ENCODE measurements around the gene CHURC1. TPM values are rescaled to one million over a fixed set of nuclear protein-coding genes. Genes with fewer than 3 reads are reported as not detected.

Gene CHURC1
- total and polyA plus RNA-seq, 2 donors from 2014 or later = 41.0 to 70.4 TPM

GRCh38 chr14:64870160-64870559, 44.1 kb upstream of the CHURC1 start:
- Histone ChIP-seq H3K27me3 (ENCODE audit: control insufficient read depth, insufficient read depth, low read length) (no peaks in the 10 kb centered on the region), H3K4me3 (ENCODE audit: low read length in 3 of 3) (no peak overlapping the region), H3K36me3 (ENCODE audit: control insufficient read depth in 2 of 3, insufficient read depth in 3 of 3, low read length in 3 of 3) (no peaks in the 10 kb centered on the region), H3K27ac (ENCODE audit: low read depth in 2 of 2, low read length in 2 of 2) (no peak overlapping the region), H3K9ac (ENCODE audit: low read length in 3 of 3) (no peak overlapping the region), H3K9me3 (ENCODE audit: control insufficient read depth in 2 of 3, insufficient read depth in 1 of 3, low read length in 3 of 3) (no peaks in the 10 kb centered on the region), H3K4me1 (ENCODE audit: control insufficient read depth in 2 of 3, insufficient read depth in 2 of 3, low read depth in 1 of 3, low read length in 3 of 3) (no peaks in the 10 kb centered on the region)
- no peak for DNase-seq
- TF ChIP-seq CTCF (IDR thresholded peaks at IDR 0.05; ENCODE audit: borderline replicate concordance, extremely low read depth, insufficient read depth) = no peak
- no peak for FAIRE-seq
- intact Hi-C loops (cut with DNase I) = no loop called here

- Histone ChIP-seq H3K4me3 (ENCODE audit: low read length in 3 of 3) (no peak overlapping the region), H3K27me3 (ENCODE audit: control insufficient read depth, insufficient read depth, low read length) (no peaks in the 10 kb centered on the region)
- no peak for FAIRE-seq
Observed at GRCh38 chr14:64871344-64871743, 42.9 kb upstream of the CHURC1 start.

GRCh38 chr14:64873506-64874219, 40.6 kb upstream of the CHURC1 start:
- DNase-seq (no peak), FAIRE-seq (no peak)
- intact Hi-C loops (cut with DNase I) = no loop called here
- Histone ChIP-seq H3K9ac (ENCODE audit: low read length in 3 of 3) (no peak overlapping the region), H3K4me3 (ENCODE audit: low read length in 3 of 3) (no peak overlapping the region), H3K27ac (ENCODE audit: low read depth in 2 of 2, low read length in 2 of 2) (no peak overlapping the region), H3K36me3 (ENCODE audit: control insufficient read depth in 2 of 3, insufficient read depth in 3 of 3, low read length in 3 of 3) (no peaks in the 10 kb centered on the region), H3K9me3 (ENCODE audit: control insufficient read depth in 2 of 3, insufficient read depth in 1 of 3, low read length in 3 of 3) (no peaks in the 10 kb centered on the region), H3K27me3 (ENCODE audit: control insufficient read depth, insufficient read depth, low read length) (peaks cover 2% of the 10 kb centered on the region), H3K4me1 (ENCODE audit: control insufficient read depth in 2 of 3, insufficient read depth in 2 of 3, low read depth in 1 of 3, low read length in 3 of 3) (no peaks in the 10 kb centered on the region)
- no peak for TF ChIP-seq CTCF (IDR thresholded peaks at IDR 0.05; ENCODE audit: borderline replicate concordance, extremely low read depth, insufficient read depth)

More at GRCh38 chr14:64871344-64871743, 42.9 kb upstream of the CHURC1 start:
- no peak for DNase-seq
- Histone ChIP-seq H3K9me3 (ENCODE audit: control insufficient read depth in 2 of 3, insufficient read depth in 1 of 3, low read length in 3 of 3) (no peaks in the 10 kb centered on the region), H3K27ac (ENCODE audit: low read depth in 2 of 2, low read length in 2 of 2) (no peak overlapping the region), H3K9ac (ENCODE audit: low read length in 3 of 3) (no peak overlapping the region), H3K36me3 (ENCODE audit: control insufficient read depth in 2 of 3, insufficient read depth in 3 of 3, low read length in 3 of 3) (no peaks in the 10 kb centered on the region), H3K4me1 (ENCODE audit: control insufficient read depth in 2 of 3, insufficient read depth in 2 of 3, low read depth in 1 of 3, low read length in 3 of 3) (no peaks in the 10 kb centered on the region)
- intact Hi-C loops (cut with DNase I) = no loop called here
- no peak for TF ChIP-seq CTCF (IDR thresholded peaks at IDR 0.05; ENCODE audit: borderline replicate concordance, extremely low read depth, insufficient read depth)

Measured in kidney (tissue), 14 donors.